Stomach (tissue), 9 donors: ENCODE measurements around the gene QSER1. TPM values are rescaled to one million over a fixed set of nuclear protein-coding genes. Genes with fewer than 3 reads are reported as not detected.

ENCODE experiments used
- DNase-seq, 2 donors: peaks; one replicate each; pipeline versions ENCODE4 v3.0.0 to v3.0.0-alpha.2; 2013 to 2019
- H3K27ac ChIP-seq, 5 donors: fragments of 200-600 bp in 4 of 5; sonication (generic) in 4 of 5; one replicate each; pipeline ENCODE4 v1.5.1; 2013 to 2019; ENCODE audit warnings: mild to moderate bottlenecking in 1 of 5, moderate library complexity in 1 of 5
- H3K27me3 ChIP-seq, 3 donors: fragments of 200-600 bp; sonication (generic); one replicate each; pipeline ENCODE4 v1.5.1; 2017 to 2019; ENCODE audit warnings: mixed run types in 1 of 3
- H3K36me3 ChIP-seq, 4 donors: fragments of 200-600 bp; sonication (generic); 1 replicate in 3 of 4; 2 replicates in 1 of 4; pipeline ENCODE4 v1.5.1; 2016 to 2019
- H3K4me1 ChIP-seq, 4 donors: fragments of 200-600 bp; sonication (generic); one replicate each; pipeline ENCODE4 v1.5.1; 2016 to 2019
- H3K4me3 ChIP-seq, 4 donors: fragments of 200-600 bp; sonication (generic) in 3 of 4; one replicate each; pipeline ENCODE4 v1.5.1; 2016 to 2019; ENCODE audit warnings: mild to moderate bottlenecking in 1 of 4
- H3K9me3 ChIP-seq, 4 donors: fragments of 200-600 bp; sonication (generic); one replicate each; pipeline ENCODE4 v1.5.1; 2016 to 2019
- CTCF ChIP-seq, 7 experiments: fragments of 450-650 bp in 4 of 7; fragments of 200-600 bp in 3 of 7; sonication (generic) in 3 of 7; IDR thresholded peaks; one replicate each; pipeline ENCODE4 v1.5.1; 2016 to 2019; ENCODE audit warnings: antibody characterized with exemption in 7 of 7, control low read depth in 2 of 7, mild to moderate bottlenecking in 1 of 7
- EP300 ChIP-seq: sonication (generic); formaldehyde crosslinking; IDR thresholded peaks from one replicate; pipeline ENCODE4 v1.6.1; 2017; ENCODE audit warnings: antibody characterized with exemption
- POLR2A ChIP-seq, 4 donors: fragments of 450-650 bp; IDR thresholded peaks; one replicate each; pipeline ENCODE4 v1.6.1; 2016; ENCODE audit warnings: antibody characterized with exemption in 4 of 4, control low read depth in 2 of 4, mild to moderate bottlenecking in 1 of 4, moderate library complexity in 1 of 4
- POLR2AphosphoS5 ChIP-seq, 3 donors: sonication (generic); formaldehyde crosslinking; IDR thresholded peaks; one replicate each; pipeline ENCODE4 v1.6.1; 2016; ENCODE audit warnings: antibody characterized with exemption in 3 of 3
- WGBS, 5 donors: extraction: QIAGEN DNeasy Blood & Tissue Kit in 3 of 5; methylation state at CpG; one replicate each; pipeline versions ENCODE4 v1.1.5 to v1.1.7; 2013 to 2018; 5-methylcytosine and 5-hydroxymethylcytosine counted together
- intact Hi-C: fragments of 100-400 bp; cut with DNase I; formaldehyde crosslinking; loops from one replicate; pipeline ENCODE4 v1.15.1; 2023; ENCODE audit warnings: low total_unique reads
- polyA plus RNA-seq, 3 donors: library from polyadenylated mRNA; stranded (reverse); fragments of 200-250 nt; gene quantifications; one replicate each; pipeline ENCODE4 v1.2.3, GENCODE V29; 2013
- total RNA-seq, 5 donors: library from RNA; depleted of rRNA; stranded (reverse); fragments of >200 nt; gene quantifications; one replicate each; pipeline versions ENCODE4 v1.1.0 to v1.2.3, GENCODE V29; 2014 to 2016
- donor health status: healthy with polysubstance abuse.
- donor health status: Bipolar disorder and iron deficiency.
- donor health status: healthy.

Gene QSER1
- total and polyA plus RNA-seq, 8 donors, result 2.6 to 51.3 (median 13.5) TPM

- H3K4me1 ChIP-seq, result peaks cover 0 to 3% (median 0%) of the 10 kb centered on the region in 4 donors
- WGBS, 5 donors, result 25 to 55% (median 37%) methylated on average over 2 of the region's 2 CpGs
- DNase-seq, result no peak
- TF ChIP-seq POLR2AphosphoS5 (IDR thresholded peaks at IDR 0.05) (no peak), EP300 (no peak), POLR2A (IDR thresholded peaks at IDR 0.05) (no peak), CTCF (IDR thresholded peaks at IDR 0.05) (no peak)
- no peak overlapping the region for H3K27ac ChIP-seq
- no peaks in the 10 kb centered on the region for H3K36me3 ChIP-seq
- no peaks in the 10 kb centered on the region for H3K27me3 ChIP-seq
- no peak overlapping the region for H3K4me3 ChIP-seq
- no peaks in the 10 kb centered on the region for H3K9me3 ChIP-seq
- intact Hi-C loops, result no loop called here
Measured at GRCh38 chr11:33005175-33005574, 112.6 kb downstream of the QSER1 start.

GRCh38 chr11:33006010-33006409, 113.4 kb downstream of the QSER1 start:
- no peak overlapping the region for H3K27ac ChIP-seq
- no peak for DNase-seq
- peaks cover 0 to 3% (median 0%) of the 10 kb centered on the region in 4 donors for H3K4me1 ChIP-seq
- H3K4me3 ChIP-seq, result no peak overlapping the region
- no peaks in the 10 kb centered on the region for H3K36me3 ChIP-seq
- TF ChIP-seq EP300 (no peak), POLR2AphosphoS5 (IDR thresholded peaks at IDR 0.05) (no peak), CTCF (IDR thresholded peaks at IDR 0.05) (no peak), POLR2A (IDR thresholded peaks at IDR 0.05) (no peak)
- no peaks in the 10 kb centered on the region for H3K27me3 ChIP-seq
- intact Hi-C loops, result no loop called here
- H3K9me3 ChIP-seq, result no peaks in the 10 kb centered on the region

- Histone ChIP-seq H3K4me3 (no peak overlapping the region), H3K9me3 (no peaks in the 10 kb centered on the region), H3K4me1 (peaks cover 0 to 27% (median 16%) of the 10 kb centered on the region in 4 donors), H3K27ac (no peak overlapping the region), H3K36me3 (no peaks in the 10 kb centered on the region), H3K27me3 (peaks cover 0 to 11% (median 0%) of the 10 kb centered on the region in 3 donors)
- 24 to 57% (median 48%) methylated on average over 1 of the region's 1 CpG for WGBS, 5 donors
- no peak for DNase-seq
- intact Hi-C loops, result no loop called here
- TF ChIP-seq POLR2AphosphoS5 (IDR thresholded peaks at IDR 0.05) (no peak), CTCF (IDR thresholded peaks at IDR 0.05) (no peak), POLR2A (IDR thresholded peaks at IDR 0.05) (no peak), EP300 (no peak)
Measured at GRCh38 chr11:33013755-33014154, 121.1 kb downstream of the QSER1 start.

- Histone ChIP-seq H3K27me3 (peaks cover 0 to 11% (median 0%) of the 10 kb centered on the region in 3 donors), H3K9me3 (no peaks in the 10 kb centered on the region), H3K4me1 (peaks cover 0 to 31% (median 16%) of the 10 kb centered on the region in 4 donors), H3K4me3 (peak within 1 kb of the TSS; percentile 62 to 85 (median 76)), H3K27ac (peak within 1 kb of the TSS; percentile 39 to 85 (median 54)), H3K36me3 (no peaks in the 10 kb centered on the region)
- intact Hi-C loops, result no loop called here
- WGBS, 5 donors, result 3 to 7% (median 4%) methylated on average over 48 to 89 of the region's 89 CpGs
- peak; percentile 89 to 96 for DNase-seq
- peak in 2 of 3 donors; percentile 54 to 58 for TF ChIP-seq POLR2AphosphoS5 (IDR thresholded peaks at IDR 0.05)
- TF ChIP-seq EP300, result no peak
Measured at GRCh38 chr11:33015621-33016551, 123.3 kb downstream of the QSER1 start, which contains the start of gene DEPDC7. Gene DEPDC7 (plus strand): TSS chr11:33015878. CDS start chr11:33015956, 78 bp downstream.
